Gastrocnemius medialis (tissue), 4 donors: ENCODE data around the gene MPRIP.

ENCODE experiments used
- CTCF ChIP-seq, 5 experiments: fragments of 450-650 bp in 3 of 5; fragments of 200-600 bp in 2 of 5; sonication (generic) in 2 of 5; IDR thresholded peaks in 4 of 5; conservative IDR thresholded peaks in 1 of 5; 1 replicate in 4 of 5; 2 replicates in 1 of 5; pipeline ENCODE4 v1.5.1; 2016 to 2019; ENCODE audit warnings: antibody characterized with exemption in 5 of 5, mild to moderate bottlenecking in 3 of 5, moderate library complexity in 3 of 5
- POLR2A ChIP-seq, 2 donors: fragments of 450-650 bp; IDR thresholded peaks; one replicate each; pipeline ENCODE4 v1.6.1; 2017; ENCODE audit warnings: antibody characterized with exemption in 2 of 2, mild to moderate bottlenecking in 2 of 2, moderate library complexity in 2 of 2

GRCh38 chr17:17124341-17124740 is 82.1 kb downstream of the MPRIP start:
- TF ChIP-seq CTCF (IDR thresholded peaks at IDR 0.05 in 4 of 5, conservative IDR thresholded peaks at IDR 0.05 in 1 of 5) (no peak), POLR2A (IDR thresholded peaks at IDR 0.05) (no peak)
